HG03135 (cell line): ENCODE results near the gene RALGAPA1.
"Not testable (repeated sequence)": the region's sequence is repeated elsewhere in the genome, so short reads cannot be mapped to it uniquely, and the experiment has no call there.

Experiments used
- ATAC-seq: cut with Tn5 transposase; IDR thresholded peaks from one replicate; pipeline ENCODE4 v1.9.1; 2021; ENCODE audit warnings: mild to moderate bottlenecking, moderate library complexity; ENCODE audit not compliant: unreplicated experiment

The RALGAPA1 gene

GRCh38 chr14:35808638-35809563 is at the start of gene RALGAPA1:
TSS of gene RALGAPA1 (minus strand) at chr14:35809295. CDS start at chr14:35808835, 460 bp downstream.
- ATAC-seq: peak; percentile 97

DNA sequence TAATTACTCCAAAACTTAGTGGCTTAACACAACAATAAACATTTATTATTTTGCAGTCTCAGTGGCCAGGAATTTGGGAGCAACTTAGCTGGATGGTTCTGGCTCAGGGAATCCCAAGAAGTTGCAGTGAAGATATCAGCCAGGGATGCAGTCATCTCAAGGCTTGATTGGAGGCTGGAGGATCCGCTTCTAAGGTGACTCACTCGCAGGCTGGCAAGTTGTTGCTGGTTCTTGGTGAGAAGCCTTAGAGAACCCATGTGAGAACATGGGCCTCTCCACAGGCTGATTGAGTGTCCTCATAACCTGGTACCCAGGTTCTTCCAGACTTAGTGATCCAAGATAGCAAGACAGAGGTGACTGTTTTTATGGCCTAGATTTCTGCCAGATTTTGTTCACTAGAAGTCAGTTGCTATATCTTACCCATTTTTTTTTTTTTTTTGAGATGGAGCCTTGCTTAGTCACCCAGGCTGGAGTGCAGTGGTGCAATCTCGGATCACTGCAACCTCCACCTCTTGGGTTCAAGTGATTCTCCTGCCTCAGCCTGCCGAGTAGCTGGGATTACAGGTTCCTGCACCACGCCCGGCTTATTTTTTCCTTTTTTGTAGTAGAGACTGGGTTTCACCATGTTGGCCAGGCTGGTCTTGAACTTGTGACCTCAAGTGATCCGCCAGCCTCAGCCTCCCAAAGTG is 49.6 kb upstream of the RALGAPA1 start:
- ATAC-seq: no peak

DNA sequence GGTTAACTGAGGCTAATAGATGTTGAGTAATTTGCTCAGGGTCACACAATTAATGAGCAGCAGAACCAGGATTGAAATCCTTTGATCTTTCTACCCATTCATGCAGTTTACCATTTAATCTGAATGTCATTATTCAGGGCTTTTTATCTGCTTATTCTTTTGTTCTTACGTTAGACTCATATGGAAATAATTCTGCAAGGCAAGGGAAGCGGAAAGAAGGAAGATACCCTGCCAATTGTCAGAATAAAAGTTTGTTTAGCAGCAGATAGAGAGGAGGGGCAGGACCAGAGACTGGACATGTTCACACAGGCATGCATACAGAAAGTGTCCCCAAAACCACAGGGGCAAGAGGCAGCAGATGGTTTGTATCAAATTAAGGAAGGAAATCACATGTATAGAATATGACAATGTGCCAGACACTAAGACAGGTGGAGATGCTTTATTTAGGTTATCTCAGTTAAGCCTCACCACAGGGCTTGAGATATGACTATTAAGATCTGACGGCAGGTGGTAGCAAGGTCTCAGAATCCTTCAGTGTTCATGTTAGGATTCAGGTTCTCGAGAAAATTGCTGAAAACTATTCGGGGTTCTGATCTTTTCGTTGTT is 46.9 kb upstream of the RALGAPA1 start:
- ATAC-seq: peak; percentile 96

DNA sequence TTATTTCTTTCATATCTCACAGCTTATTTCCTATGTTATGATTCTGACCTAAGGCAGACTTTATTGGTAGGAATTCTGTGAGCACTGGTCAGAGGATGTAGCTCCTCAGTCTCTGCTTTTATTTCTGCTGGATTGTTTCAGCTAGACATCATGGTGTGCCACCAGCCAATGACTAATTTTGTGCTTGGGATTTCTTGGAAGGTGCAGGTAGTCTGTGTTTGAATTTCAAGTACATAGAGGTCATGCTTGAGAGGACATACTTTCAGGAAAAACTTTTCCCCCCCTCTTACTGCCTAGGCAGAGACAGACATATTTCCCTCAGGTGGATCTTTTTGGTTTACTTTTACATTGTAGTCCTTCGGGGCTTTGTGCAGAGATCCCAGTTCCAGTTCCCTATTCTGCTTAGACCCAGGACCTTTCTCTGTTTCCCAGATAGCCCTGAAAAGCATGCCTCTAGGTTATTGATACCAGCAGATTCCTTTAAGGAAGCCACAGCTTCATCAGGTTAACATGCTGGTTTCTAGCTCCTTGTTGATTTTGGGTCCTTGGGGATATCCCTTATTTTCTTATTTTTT is 45.7 kb upstream of the RALGAPA1 start:
- no peak for ATAC-seq

GRCh38 chr14:35853225-35853624 is 44.1 kb upstream of the RALGAPA1 start:
- no peak for ATAC-seq

DNA sequence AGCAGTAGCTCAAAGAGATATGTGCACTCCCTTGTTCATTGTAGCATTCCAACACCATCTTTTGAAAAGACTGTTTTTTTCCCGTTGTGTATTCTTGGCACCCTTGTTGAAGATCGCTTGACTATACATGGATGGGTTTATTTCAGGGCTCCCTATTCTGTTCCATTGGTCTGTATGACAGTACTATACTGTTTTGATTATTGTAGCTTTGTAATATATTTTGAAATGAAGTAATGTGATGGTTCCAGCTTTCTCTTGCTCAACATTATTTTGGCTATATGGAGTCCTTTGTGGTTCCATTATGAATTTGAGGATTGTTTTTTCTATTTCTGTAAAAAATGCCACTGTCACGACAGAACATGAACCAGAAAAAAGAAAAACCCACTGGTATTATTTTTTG is 42.7 kb upstream of the RALGAPA1 start:
- no peak for ATAC-seq

GRCh38 chr14:35849122-35849521 is 40.0 kb upstream of the RALGAPA1 start:
- no peak for ATAC-seq

GRCh38 chr14:35847636-35848035 is 38.5 kb upstream of the RALGAPA1 start:
- ATAC-seq: no peak

GRCh38 chr14:35844494-35844893 is 35.4 kb upstream of the RALGAPA1 start:
- no peak for ATAC-seq

GRCh38 chr14:35842245-35842644 is 33.1 kb upstream of the RALGAPA1 start:
- not testable (repeated sequence) for ATAC-seq

DNA sequence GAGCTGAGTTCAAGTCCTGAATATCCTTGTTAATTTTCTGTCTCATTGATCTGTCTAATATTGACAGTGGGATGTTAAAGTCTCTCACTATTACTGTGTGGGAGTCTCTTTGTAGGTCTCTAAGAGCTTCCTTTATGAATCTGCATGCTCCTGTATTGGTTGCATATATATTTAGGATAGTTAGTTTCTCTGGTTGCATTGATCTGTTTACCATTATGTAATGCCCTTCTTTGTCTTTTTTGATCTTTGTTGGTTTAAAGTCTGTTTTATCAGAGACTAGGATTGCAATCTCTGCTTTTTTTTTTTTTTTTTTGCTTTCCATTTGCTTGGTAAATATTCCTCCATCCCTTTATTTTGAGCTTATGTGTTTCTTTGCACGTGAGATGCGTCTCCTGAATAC is 32.6 kb upstream of the RALGAPA1 start:
- not testable (repeated sequence) for ATAC-seq

DNA sequence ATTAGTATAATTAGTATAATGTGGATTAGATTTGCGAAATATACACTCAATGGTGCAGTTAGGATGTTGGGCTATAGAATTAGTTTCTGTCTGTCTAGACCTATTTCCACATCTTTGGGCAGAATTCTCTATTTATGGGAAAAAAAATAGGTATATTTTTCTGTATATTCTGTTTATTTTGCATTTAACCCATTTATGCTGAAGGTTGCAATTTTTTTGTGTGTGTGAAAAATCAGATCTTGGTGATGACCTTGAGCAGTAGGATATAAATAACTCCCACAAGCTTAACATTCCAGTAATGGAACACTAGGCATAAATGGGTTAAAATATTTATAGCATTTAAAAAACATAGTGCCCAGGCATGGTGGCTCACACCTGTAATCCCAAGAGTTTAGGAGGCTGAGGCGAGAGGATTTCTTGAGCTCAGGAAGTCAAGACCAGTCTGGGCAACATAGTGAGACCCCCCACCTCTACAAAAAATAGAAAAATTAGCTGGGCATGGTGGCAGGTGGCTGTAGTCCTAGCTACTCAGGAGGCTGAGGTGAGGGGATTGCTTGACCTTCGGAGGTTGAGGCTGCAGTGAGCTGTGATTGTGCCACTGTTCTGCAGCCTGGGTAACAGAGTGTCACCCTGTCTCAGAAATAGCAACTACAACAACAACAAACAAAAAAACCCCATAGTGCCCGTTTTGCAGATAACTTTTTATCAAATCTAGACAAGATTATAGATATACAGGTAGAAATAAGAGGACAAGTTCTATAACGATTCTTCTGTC is 26.3 kb upstream of the RALGAPA1 start:
- ATAC-seq: no peak

- ATAC-seq: no peak
Measured at GRCh38 chr14:35829449-35829848, 20.4 kb upstream of the RALGAPA1 start.

DNA sequence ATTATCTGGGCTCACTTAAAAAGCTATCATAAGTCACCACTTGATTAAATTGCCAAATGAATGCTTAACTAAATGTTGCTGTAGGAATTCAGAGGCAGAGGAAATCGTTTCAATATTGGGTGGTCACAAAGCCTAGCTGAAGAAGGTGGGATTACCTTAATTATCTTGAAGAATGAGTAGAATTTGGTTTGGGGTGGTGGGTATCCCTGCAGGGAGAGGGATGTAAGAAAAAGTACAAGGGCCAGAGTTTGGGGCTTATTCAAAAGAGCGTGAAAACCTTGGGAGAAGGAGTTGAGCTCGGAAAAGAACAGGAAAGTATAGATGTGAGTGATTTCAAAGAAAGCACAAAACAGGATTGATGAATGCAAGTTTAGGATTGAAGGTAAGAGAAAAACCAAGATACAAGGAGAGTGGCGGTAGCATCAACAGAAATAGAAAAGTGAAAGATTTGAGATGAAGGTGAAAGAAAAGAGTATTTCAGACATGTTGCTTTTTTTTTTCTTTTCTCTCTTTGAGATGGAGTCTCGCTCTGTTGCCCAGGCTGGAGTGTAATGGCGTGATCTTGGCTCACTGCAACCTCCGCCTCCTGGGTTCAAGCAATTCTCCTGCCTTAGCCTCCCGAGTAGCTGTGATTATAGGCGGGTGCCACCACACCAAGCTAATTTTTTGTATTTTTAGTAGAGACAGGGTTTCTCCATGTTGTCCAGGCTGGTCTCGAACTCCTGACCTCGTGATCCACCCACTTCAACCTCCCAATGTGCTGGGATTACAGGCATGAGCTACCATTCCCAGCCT is 18.8 kb upstream of the RALGAPA1 start:
- no peak for ATAC-seq

DNA sequence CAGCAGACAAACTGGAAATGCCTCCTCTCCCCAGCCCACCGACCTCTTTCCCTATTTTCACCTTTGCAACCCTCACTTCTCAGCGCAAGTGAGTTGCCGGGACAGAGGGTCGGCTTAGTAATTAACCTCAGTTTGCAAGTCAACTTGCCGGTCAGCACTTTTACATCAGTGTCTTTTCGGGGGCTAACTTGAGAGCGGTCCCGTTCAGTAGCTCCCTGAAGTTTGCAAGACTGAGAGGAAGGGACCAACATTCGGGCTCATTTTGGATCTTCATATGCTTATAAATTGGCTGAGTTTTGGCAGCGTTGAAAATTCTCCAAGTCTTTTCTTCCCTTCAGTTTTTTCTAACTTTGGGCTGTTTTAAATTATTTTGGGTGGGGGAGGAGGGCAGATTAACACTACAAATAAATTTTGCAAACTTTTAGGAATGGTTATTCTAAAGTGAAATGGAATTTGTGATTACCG is 17.9 kb upstream of the RALGAPA1 start:
- ATAC-seq: no peak

- ATAC-seq: peak; percentile 98
Measured at GRCh38 chr14:35826218-35826951, 17.3 kb upstream of the RALGAPA1 start, which contains the start of gene BRMS1L. TSS of gene BRMS1L (plus strand) at chr14:35826338. CDS start at chr14:35826517, 179 bp downstream.

GRCh38 chr14:35825968-35826217 is 16.8 kb upstream of the RALGAPA1 start:
- ATAC-seq: no peak

- not testable (repeated sequence) for ATAC-seq
Measured at GRCh38 chr14:35824446-35825165, 15.5 kb upstream of the RALGAPA1 start.
